ENCODE results near the gene TMC2.
A peak's percentile ranks its signal among the peaks of the same experiment; 100 is the strongest.

The TMC2 gene

GRCh38 chr20:2626853-2627541 is 90.6 kb downstream of the TMC2 start:
- no peak for DNase-seq (ENCODE audit: low read depth)

- no peak for DNase-seq (ENCODE audit: low read depth)
Observed at GRCh38 chr20:2631228-2631627, 94.9 kb downstream of the TMC2 start.

GRCh38 chr20:2633381-2633780 is 97.0 kb downstream of the TMC2 start:
- no peak for DNase-seq (ENCODE audit: low read depth)

- DNase-seq (ENCODE audit: low read depth), result no peak
Observed at GRCh38 chr20:2637246-2637645, 100.9 kb downstream of the TMC2 start.

GRCh38 chr20:2640260-2640659 is 103.9 kb downstream of the TMC2 start:
- no peak for DNase-seq (ENCODE audit: low read depth)

- DNase-seq (ENCODE audit: low read depth), result no peak
Observed at GRCh38 chr20:2640899-2641298, 104.5 kb downstream of the TMC2 start.

GRCh38 chr20:2643708-2644107 is 107.3 kb downstream of the TMC2 start:
- DNase-seq (ENCODE audit: low read depth), result no peak

- peak; percentile 90 for DNase-seq (ENCODE audit: low read depth)
Observed at GRCh38 chr20:2651772-2652723, 115.7 kb downstream of the TMC2 start, which contains the start of gene NOP56. Gene NOP56 (plus strand): TSS chr20:2652632. CDS start chr20:2652661, 29 bp downstream.

GRCh38 chr20:2652724-2653555 is 116.6 kb downstream of the TMC2 start:
- peak; percentile 39 for DNase-seq (ENCODE audit: low read depth)

- no peak for DNase-seq (ENCODE audit: low read depth)
Observed at GRCh38 chr20:2653556-2654383, 117.4 kb downstream of the TMC2 start.

GRCh38 chr20:2654384-2654822 is 118.0 kb downstream of the TMC2 start:
- DNase-seq (ENCODE audit: low read depth), result no peak

GRCh38 chr20:2654831-2655230 is 118.5 kb downstream of the TMC2 start:
- DNase-seq (ENCODE audit: low read depth), result no peak

GRCh38 chr20:2655331-2656116 is 119.2 kb downstream of the TMC2 start:
- no peak for DNase-seq (ENCODE audit: low read depth)

GRCh38 chr20:2656471-2657117 is 120.2 kb downstream of the TMC2 start:
- no peak for DNase-seq (ENCODE audit: low read depth)

- no peak for DNase-seq (ENCODE audit: low read depth)
Observed at GRCh38 chr20:2657241-2657640, 120.9 kb downstream of the TMC2 start.

GRCh38 chr20:2657674-2658073 is 121.3 kb downstream of the TMC2 start:
- DNase-seq (ENCODE audit: low read depth), result no peak

- no peak for DNase-seq (ENCODE audit: low read depth)
Observed at GRCh38 chr20:2658414-2659354, 122.3 kb downstream of the TMC2 start.

GRCh38 chr20:2659547-2659946 is 123.2 kb downstream of the TMC2 start:
- DNase-seq (ENCODE audit: low read depth), result no peak
